Kidney epithelial cell (primary cell): Measurements from ENCODE around the gene AMY1B. TPM values are rescaled to one million over a fixed set of nuclear protein-coding genes. Genes with fewer than 3 reads are reported as not detected.
"Not testable (repeated sequence)": the region's sequence is repeated elsewhere in the genome, so short reads cannot be mapped to it uniquely, and the experiment has no call there.

Experiments used
- DNase-seq: peaks from one replicate; pipeline ENCODE4 v3.0.0-alpha.2; 2010; ENCODE audit warnings: low read depth
- H3K27me3 ChIP-seq: 2 replicates; pipeline ENCODE4 v1.6.0; 2011; ENCODE audit warnings: low read length; ENCODE audit not compliant: control insufficient read depth, insufficient read depth
- H3K36me3 ChIP-seq: 2 replicates; pipeline ENCODE4 v1.5.1; 2011; ENCODE audit warnings: low read length; ENCODE audit not compliant: control insufficient read depth, insufficient read depth
- H3K4me3 ChIP-seq: 2 replicates; pipeline ENCODE4 v1.5.1; 2011; ENCODE audit warnings: low read depth, mild to moderate bottlenecking, control low read depth, low read length
- total RNA-seq: library from RNA; depleted of rRNA; stranded (reverse); fragments of >200 nt; gene quantifications from 2 replicates; pipeline ENCODE4 v1.2.3, GENCODE V29; 2015

Gene AMY1B
- total RNA-seq, 1 donor from 2014 or later: not detected

GRCh38 chr1:103650305-103650704, 45.7 kb downstream of the AMY1B start:
- H3K4me3 ChIP-seq, DNase-seq: not testable (repeated sequence)

GRCh38 chr1:103643908-103644307, 52.1 kb downstream of the AMY1B start:
- H3K36me3 ChIP-seq, DNase-seq, H3K27me3 ChIP-seq, H3K4me3 ChIP-seq: not testable (repeated sequence)

More at GRCh38 chr1:103650305-103650704, 45.7 kb downstream of the AMY1B start:
- not testable (repeated sequence) for H3K36me3 ChIP-seq, H3K27me3 ChIP-seq

- H3K4me3 ChIP-seq, DNase-seq, H3K27me3 ChIP-seq, H3K36me3 ChIP-seq: not testable (repeated sequence)
These were observed 54.8 kb downstream of the AMY1B start for GRCh38 chr1:103641194-103641593.

Other genes with a start within 250 kb of the AMY1B start
- gene RNPC3, start 170.5 kb downstream of the AMY1B start, total RNA-seq: 6.4 and 8.8 TPM in 2 replicates
- gene AMY2B, start 124.6 kb downstream of the AMY1B start, total RNA-seq: 3.4 and 6.3 TPM in 2 replicates
- not detected in 2 replicates for gene AMY2A, start 78.8 kb downstream of the AMY1B start, total RNA-seq
- not detected in 2 replicates for gene AMY1A, start 40.5 kb downstream of the AMY1B start, total RNA-seq
- not detected in 2 replicates for gene AMY1C, start 53.7 kb upstream of the AMY1B start, total RNA-seq